Spleen (tissue), 11 donors: ENCODE data around the gene KIF1C. TPM values are rescaled to one million over a fixed set of nuclear protein-coding genes. Genes with fewer than 3 reads are reported as not detected.
"Not testable (repeated sequence)": the region's sequence is repeated elsewhere in the genome, so short reads cannot be mapped to it uniquely, and the experiment has no call there.

Source experiments
- DNase-seq: peaks from one replicate; pipeline ENCODE4 v3.0.0-alpha.2; 2020
- H3K27ac ChIP-seq, 8 donors: fragments of 200-600 bp; sonication (generic) in 7 of 8; 1 replicate in 4 of 8; 2 replicates in 4 of 8; pipeline versions ENCODE4 v1.5.0 to v1.8.0; 2016 to 2021; ENCODE audit warnings: inconsistent platforms in 4 of 8, mild to moderate bottlenecking in 4 of 8, moderate library complexity in 1 of 8
- H3K27me3 ChIP-seq, 7 donors: fragments of 200-600 bp; sonication (generic) in 6 of 7; replicated peaks in 1 of 7; 1 replicate in 4 of 7; 2 replicates in 3 of 7; pipeline versions ENCODE4 v1.5.0 to v1.8.0; 2016 to 2021; ENCODE audit warnings: inconsistent platforms in 3 of 7, mild to moderate bottlenecking in 1 of 7
- H3K36me3 ChIP-seq, 6 donors: fragments of 200-600 bp; sonication (generic) in 5 of 6; 1 replicate in 4 of 6; 2 replicates in 2 of 6; pipeline versions ENCODE4 v1.5.0 to v1.8.0; 2016 to 2021; ENCODE audit warnings: inconsistent platforms in 2 of 6
- H3K4me1 ChIP-seq, 6 donors: fragments of 200-600 bp; sonication (generic) in 5 of 6; 1 replicate in 3 of 6; 2 replicates in 3 of 6; pipeline versions ENCODE4 v1.5.0 to v1.8.0; 2016 to 2021; ENCODE audit warnings: inconsistent platforms in 3 of 6
- H3K4me3 ChIP-seq, 8 donors: fragments of 200-600 bp; sonication (generic) in 7 of 8; 1 replicate in 4 of 8; 2 replicates in 4 of 8; pipeline versions ENCODE4 v1.5.0 to v1.8.0; 2016 to 2021; ENCODE audit warnings: inconsistent platforms in 4 of 8, mild to moderate bottlenecking in 4 of 8, moderate library complexity in 2 of 8
- H3K9me3 ChIP-seq, 8 donors: fragments of 200-600 bp; sonication (generic) in 7 of 8; 1 replicate in 4 of 8; 2 replicates in 4 of 8; pipeline versions ENCODE4 v1.5.0 to v1.8.0; 2016 to 2021; ENCODE audit warnings: inconsistent platforms in 4 of 8
- CTCF ChIP-seq, 11 experiments: fragments of 200-600 bp in 7 of 11; fragments of 450-650 bp in 4 of 11; sonication (generic) in 4 of 11; IDR thresholded peaks in 8 of 11; conservative IDR thresholded peaks in 3 of 11; 1 replicate in 7 of 11; 2 replicates in 4 of 11; pipeline versions ENCODE4 v1.4.0 to v1.8.0; 2016 to 2021; ENCODE audit warnings: antibody characterized with exemption in 11 of 11, inconsistent platforms in 4 of 11, mild to moderate bottlenecking in 1 of 11
- POLR2A ChIP-seq, 3 donors: fragments of 450-650 bp; IDR thresholded peaks; one replicate each; pipeline ENCODE4 v1.5.1; 2017; ENCODE audit warnings: antibody characterized with exemption in 3 of 3, mild to moderate bottlenecking in 1 of 3
- POLR2AphosphoS5 ChIP-seq, 3 donors: sonication (generic); formaldehyde crosslinking; IDR thresholded peaks; one replicate each; pipeline ENCODE4 v1.5.1; 2017; ENCODE audit warnings: antibody characterized with exemption in 3 of 3
- WGBS, 5 donors: extraction: QIAGEN DNeasy Blood & Tissue Kit in 3 of 5; methylation state at CpG; one replicate each; pipeline versions ENCODE4 v1.1.5 to v1.1.7; 2013 to 2018; 5-methylcytosine and 5-hydroxymethylcytosine counted together
- intact Hi-C: fragments of 100-400 bp; cut with DNase I; formaldehyde crosslinking; loops from one replicate; pipeline ENCODE4 v1.15.0; 2023; ENCODE audit warnings: low total_unique reads
- polyA plus RNA-seq, 3 donors: library from polyadenylated mRNA; stranded (reverse); fragments of 200-250 nt; gene quantifications; one replicate each; pipeline ENCODE4 v1.2.1, GENCODE V29; 2013
- total RNA-seq, 7 donors: library from RNA; depleted of rRNA in 3 of 7; stranded (reverse); fragments of >200 nt in 3 of 7; fragmentation: NEBNext Ultra II Directional in 4 of 7; extraction: Animal tissue kit (Norgen Biotek cat#: 25700) in 4 of 7; gene quantifications; one replicate each; pipeline versions ENCODE4 v1.1.0 to v1.2.1, GENCODE V29; 2016 to 2021
- donor health status: healthy with polysubstance abuse.
- donor health status: DM: no; HTN: no; CAD: no; lungs with moderate emphysema.
- donor health status: DM: no; HTN: no; CAD: no.
- donor health status: Bipolar disorder and iron deficiency.
- donor health status: healthy.
- donor health status: DM: no; HTN: no; CAD: no.
- donor health status: DM: yes; HTN: yes; CAD: no.

The KIF1C gene
- total and polyA plus RNA-seq, 10 donors, result 11.9 to 141 (median 64.8) TPM

DNA sequence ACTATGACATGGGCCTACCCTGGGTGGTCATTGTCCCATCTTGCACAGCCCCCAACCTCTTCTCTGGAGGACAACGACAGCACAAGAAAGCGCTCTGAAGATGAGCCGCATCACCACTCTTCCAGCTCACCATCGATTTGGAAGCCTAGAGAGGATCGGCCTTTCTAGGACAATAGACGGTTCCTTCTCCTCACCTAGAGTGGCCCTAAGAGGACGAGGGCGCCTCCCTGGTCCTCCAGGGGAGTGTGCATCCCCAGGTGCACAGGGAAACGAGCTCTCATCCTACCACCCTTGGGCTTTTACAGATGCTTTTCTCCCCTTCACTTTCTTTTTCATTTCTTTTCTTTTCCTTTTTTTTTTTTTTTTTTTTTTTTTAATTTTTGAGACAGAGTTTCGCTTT is 57.8 kb downstream of the KIF1C start:
- DNase-seq, result no peak
- peaks cover 0 to 1% (median 0%) of the 10 kb centered on the region in 6 donors for H3K4me1 ChIP-seq
- intact Hi-C loops, result no loop called here
- no peaks in the 10 kb centered on the region for H3K9me3 ChIP-seq
- H3K27ac ChIP-seq, result no peak overlapping the region
- H3K36me3 ChIP-seq, result no peaks in the 10 kb centered on the region
- TF ChIP-seq POLR2AphosphoS5 (IDR thresholded peaks at IDR 0.05) (no peak), POLR2A (IDR thresholded peaks at IDR 0.05) (no peak), CTCF (IDR thresholded peaks at IDR 0.05 in 8 of 11, conservative IDR thresholded peaks at IDR 0.05 in 3 of 11) (no peak)
- H3K4me3 ChIP-seq, result no peak overlapping the region
- peaks cover 0 to 15% (median 0%) of the 10 kb centered on the region in 7 donors for H3K27me3 ChIP-seq
- 89 to 95% (median 91%) methylated on average over 9 to 10 of the region's 10 CpGs for whole genome bisulfite sequencing, 5 donors

GRCh38 chr17:5065227-5065744 is 67.5 kb downstream of the KIF1C start:
- no peaks in the 10 kb centered on the region for H3K36me3 ChIP-seq
- no peak overlapping the region for H3K4me3 ChIP-seq
- peaks cover 0 to 4% (median 0%) of the 10 kb centered on the region in 7 donors for H3K27me3 ChIP-seq
- intact Hi-C loops, result loop anchor here (10.0 kb wide), 1 partner anchor 80 kb away; the partner anchor contains the start of gene CAMTA2
- peaks cover 0 to 11% (median 0%) of the 10 kb centered on the region in 6 donors for H3K4me1 ChIP-seq
- DNase-seq, result no peak
- no peak for TF ChIP-seq POLR2AphosphoS5 (IDR thresholded peaks at IDR 0.05)
- TF ChIP-seq CTCF (IDR thresholded peaks at IDR 0.05 in 8 of 11, conservative IDR thresholded peaks at IDR 0.05 in 3 of 11), result no peak
- TF ChIP-seq POLR2A (IDR thresholded peaks at IDR 0.05), result no peak
- WGBS, 5 donors, result 45 to 63% (median 52%) methylated on average over 1 of the region's 1 CpG
- no peak overlapping the region for H3K27ac ChIP-seq
- H3K9me3 ChIP-seq, result no peaks in the 10 kb centered on the region

GRCh38 chr17:5068236-5068635 is 70.5 kb downstream of the KIF1C start:
- Histone ChIP-seq H3K4me3 (no peak overlapping the region), H3K9me3 (no peaks in the 10 kb centered on the region), H3K27ac (no peak overlapping the region), H3K4me1 (no peaks in the 10 kb centered on the region), H3K36me3 (no peaks in the 10 kb centered on the region), H3K27me3 (no peaks in the 10 kb centered on the region)
- WGBS, 5 donors, result 82 to 94% (median 91%) methylated on average over 3 of the region's 3 CpGs
- intact Hi-C loops, result loop anchor here (10.0 kb wide), 1 partner anchor 83 kb away; the partner anchor contains the start of gene CAMTA2
- TF ChIP-seq CTCF (IDR thresholded peaks at IDR 0.05 in 8 of 11, conservative IDR thresholded peaks at IDR 0.05 in 3 of 11), result no peak
- no peak for DNase-seq

GRCh38 chr17:5069724-5070123 is 72.0 kb downstream of the KIF1C start:
- no peaks in the 10 kb centered on the region for H3K36me3 ChIP-seq
- H3K4me3 ChIP-seq, result no peak overlapping the region
- H3K27me3 ChIP-seq, result no peaks in the 10 kb centered on the region
- H3K4me1 ChIP-seq, result no peaks in the 10 kb centered on the region
- no peak overlapping the region for H3K27ac ChIP-seq
- intact Hi-C loops, result loop anchor here (10.0 kb wide), 1 partner anchor 85 kb away; the partner anchor contains the start of gene CAMTA2
- DNase-seq, result no peak
- no peaks in the 10 kb centered on the region for H3K9me3 ChIP-seq
- TF ChIP-seq CTCF (IDR thresholded peaks at IDR 0.05 in 8 of 11, conservative IDR thresholded peaks at IDR 0.05 in 3 of 11), result no peak
- TF ChIP-seq POLR2AphosphoS5 (IDR thresholded peaks at IDR 0.05), result no peak
- TF ChIP-seq POLR2A (IDR thresholded peaks at IDR 0.05), result no peak
- 79 to 94% (median 91%) methylated on average over 4 of the region's 4 CpGs for WGBS, 5 donors

GRCh38 chr17:5075472-5075871 is 77.7 kb downstream of the KIF1C start:
- DNase-seq, intact Hi-C loops, H3K9me3 ChIP-seq, H3K27me3 ChIP-seq, H3K27ac ChIP-seq, H3K4me3 ChIP-seq, H3K36me3 ChIP-seq: not testable (repeated sequence)
- H3K4me1 ChIP-seq, result peaks cover 4 to 28% (median 23%) of the 10 kb centered on the region in 6 donors
- WGBS, 5 donors, result 86 to 90% (median 89%) methylated on average over 4 to 5 of the region's 5 CpGs

DNA sequence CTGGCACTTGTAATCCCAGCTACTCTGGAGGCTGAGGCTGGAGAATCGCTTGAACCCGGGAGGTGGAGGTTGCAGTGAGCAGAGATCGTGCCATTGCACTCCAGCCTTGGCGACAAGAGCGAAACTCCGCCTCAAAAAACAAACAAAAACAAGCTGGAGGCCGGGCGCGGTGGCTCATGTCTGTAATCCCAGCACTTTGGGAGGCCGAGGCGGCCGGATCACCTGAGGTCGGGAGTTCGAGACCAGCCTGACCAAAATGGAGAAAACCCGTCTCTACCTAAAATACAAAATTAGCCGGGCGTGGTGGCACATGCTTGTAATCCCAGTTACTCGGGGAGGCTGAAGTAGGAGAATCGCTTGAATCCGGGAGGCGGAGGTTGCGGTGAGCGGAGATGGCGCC is 79.5 kb downstream of the KIF1C start:
- Histone ChIP-seq H3K4me1 (peaks cover 4 to 32% (median 23%) of the 10 kb centered on the region in 6 donors), H3K4me3 (peak overlapping the region in 5 of 8 donors; percentile 66 to 89 (median 68)), H3K27ac (peak overlapping the region in 6 of 8 donors; percentile 85 to 93 (median 88)), H3K9me3 (peaks cover 0 to 12% (median 3%) of the 10 kb centered on the region in 8 donors), H3K36me3 (peaks cover 0 to 22% (median 0%) of the 10 kb centered on the region in 6 donors)
- DNase-seq, H3K27me3 ChIP-seq, intact Hi-C loops: not testable (repeated sequence)
- WGBS, 5 donors, result 96 to 98% (median 97%) methylated on average over 24 of the region's 24 CpGs
